Nephron (organoid): Measurements from ENCODE around the gene CLMP.

Experiments used
- H3K27ac Mint-ChIP-seq, 3 experiments: 2 replicates each; pipeline ENCODE4 v1.8.0; 2020; ENCODE audit warnings: mixed read lengths in 3 of 3, mild to moderate bottlenecking in 2 of 3, moderate library complexity in 1 of 3
- H3K27me3 Mint-ChIP-seq: 2 replicates; pipeline ENCODE4 v1.8.0; 2021; ENCODE audit warnings: low read depth, mild to moderate bottlenecking, moderate library complexity, mixed read lengths
- H3K36me3 Mint-ChIP-seq: 2 replicates; pipeline ENCODE4 v1.8.0; 2020; ENCODE audit warnings: low read depth, mixed read lengths
- H3K4me1 Mint-ChIP-seq: 2 replicates; pipeline ENCODE4 v1.8.0; 2020; ENCODE audit warnings: mixed read lengths
- H3K4me3 Mint-ChIP-seq, 3 experiments: 2 replicates each; pipeline ENCODE4 v1.8.0; 2020; ENCODE audit warnings: mild to moderate bottlenecking in 3 of 3, mixed read lengths in 3 of 3, moderate library complexity in 2 of 3
- H3K9me3 Mint-ChIP-seq: 2 replicates; pipeline ENCODE4 v1.8.0; 2020; ENCODE audit warnings: mixed read lengths
- CTCF ChIP-seq, 3 experiments: fragments of 200-600 bp; sonication (generic); IDR thresholded peaks; one replicate each; pipeline ENCODE4 v1.5.0; 2021; ENCODE audit warnings: antibody characterized with exemption in 3 of 3; ENCODE audit not compliant: unreplicated experiment in 3 of 3

CLMP gene

GRCh38 chr11:123214940-123215339 is 19.9 kb upstream of the CLMP start:
- peaks cover 36% of the 10 kb centered on the region for H3K27me3 Mint-ChIP-seq
- no peak overlapping the region for H3K4me3 Mint-ChIP-seq
- peak overlapping the region in 1 of 3 experiments; percentile 30 for H3K27ac Mint-ChIP-seq
- no peak for TF ChIP-seq CTCF (IDR thresholded peaks at IDR 0.05; ENCODE audit: unreplicated experiment in 3 of 3)
- H3K4me1 Mint-ChIP-seq = peaks cover 46% of the 10 kb centered on the region
- no peaks in the 10 kb centered on the region for H3K36me3 Mint-ChIP-seq
- no peaks in the 10 kb centered on the region for H3K9me3 Mint-ChIP-seq

- Mint-ChIP-seq H3K4me1 (peaks cover 50% of the 10 kb centered on the region), H3K4me3 (no peak overlapping the region), H3K27ac (no peak overlapping the region), H3K36me3 (no peaks in the 10 kb centered on the region), H3K27me3 (peaks cover 41% of the 10 kb centered on the region), H3K9me3 (no peaks in the 10 kb centered on the region)
- no peak for TF ChIP-seq CTCF (IDR thresholded peaks at IDR 0.05; ENCODE audit: unreplicated experiment in 3 of 3)
Measured at GRCh38 chr11:123214396-123214795, 19.3 kb upstream of the CLMP start.

- Mint-ChIP-seq H3K27me3 (peaks cover 43% of the 10 kb centered on the region), H3K27ac (peak overlapping the region in 2 of 3 experiments; percentile 48 to 65), H3K4me3 (no peak overlapping the region), H3K9me3 (no peaks in the 10 kb centered on the region), H3K4me1 (peaks cover 42% of the 10 kb centered on the region), H3K36me3 (no peaks in the 10 kb centered on the region)
- no peak for TF ChIP-seq CTCF (IDR thresholded peaks at IDR 0.05; ENCODE audit: unreplicated experiment in 3 of 3)
Measured at GRCh38 chr11:123213307-123213771, 18.3 kb upstream of the CLMP start.

GRCh38 chr11:123212406-123212805 is 17.4 kb upstream of the CLMP start:
- TF ChIP-seq CTCF (IDR thresholded peaks at IDR 0.05; ENCODE audit: unreplicated experiment in 3 of 3) = no peak
- H3K36me3 Mint-ChIP-seq = no peaks in the 10 kb centered on the region
- H3K27me3 Mint-ChIP-seq = peaks cover 45% of the 10 kb centered on the region
- peaks cover 35% of the 10 kb centered on the region for H3K4me1 Mint-ChIP-seq
- H3K9me3 Mint-ChIP-seq = no peaks in the 10 kb centered on the region
- H3K27ac Mint-ChIP-seq = peak overlapping the region in 1 of 3 experiments; percentile 58
- no peak overlapping the region for H3K4me3 Mint-ChIP-seq

GRCh38 chr11:123211981-123212380 is 16.9 kb upstream of the CLMP start:
- Mint-ChIP-seq H3K36me3 (no peaks in the 10 kb centered on the region), H3K9me3 (no peaks in the 10 kb centered on the region), H3K4me1 (peaks cover 39% of the 10 kb centered on the region), H3K4me3 (no peak overlapping the region), H3K27ac (peak overlapping the region in 1 of 3 experiments; percentile 58), H3K27me3 (peaks cover 50% of the 10 kb centered on the region)
- TF ChIP-seq CTCF (IDR thresholded peaks at IDR 0.05; ENCODE audit: unreplicated experiment in 3 of 3) = no peak

GRCh38 chr11:123211149-123211852 is 16.3 kb upstream of the CLMP start:
- H3K4me1 Mint-ChIP-seq = peaks cover 45% of the 10 kb centered on the region
- no peaks in the 10 kb centered on the region for H3K36me3 Mint-ChIP-seq
- no peak for TF ChIP-seq CTCF (IDR thresholded peaks at IDR 0.05; ENCODE audit: unreplicated experiment in 3 of 3)
- peaks cover 50% of the 10 kb centered on the region for H3K27me3 Mint-ChIP-seq
- peak overlapping the region in 1 of 3 experiments; percentile 14 for H3K4me3 Mint-ChIP-seq
- peak overlapping the region; percentile 45 to 84 (median 64) for H3K27ac Mint-ChIP-seq
- H3K9me3 Mint-ChIP-seq = no peaks in the 10 kb centered on the region
